DOHH2 (cell line): Measurements from ENCODE around the gene YPEL1.

Source experiments
- H3F3A ChIP-seq: fragments of 200-600 bp; sonication (generic), shearing (Covaris generic); 2 replicates; pipeline ENCODE4 v1.6.0; 2016; ENCODE audit warnings: antibody characterized with exemption, mild to moderate bottlenecking; ENCODE audit not compliant: control insufficient read depth, insufficient read depth
- H3K27ac ChIP-seq: fragments of 200-600 bp; sonication (generic); 2 replicates; pipeline ENCODE4 v1.5.1; 2014; ENCODE audit warnings: low read depth, mild to moderate bottlenecking, low read length, moderate library complexity
- H3K27me3 ChIP-seq: fragments of 200-600 bp; sonication (generic); 2 replicates; pipeline ENCODE4 v1.6.1; 2014; ENCODE audit warnings: mild to moderate bottlenecking, low read length, mixed read lengths; ENCODE audit not compliant: control insufficient read depth
- H3K36me3 ChIP-seq: fragments of 200-600 bp; sonication (generic); 2 replicates; pipeline ENCODE4 v1.6.1; 2014; ENCODE audit warnings: mild to moderate bottlenecking, low read length, moderate library complexity, mixed read lengths; ENCODE audit not compliant: control insufficient read depth
- H3K4me1 ChIP-seq: fragments of 200-600 bp; sonication (generic); 2 replicates; pipeline ENCODE4 v1.6.1; 2014; ENCODE audit warnings: mild to moderate bottlenecking, low read length, mixed read lengths; ENCODE audit not compliant: control insufficient read depth
- H3K4me2 ChIP-seq: fragments of 200-600 bp; sonication (generic); 2 replicates; pipeline ENCODE4 v1.6.0; 2014; ENCODE audit warnings: mild to moderate bottlenecking, low read length, moderate library complexity
- H3K4me3 ChIP-seq: fragments of 200-600 bp; sonication (generic); 2 replicates; pipeline ENCODE4 v1.5.1; 2014; ENCODE audit warnings: mild to moderate bottlenecking, low read length, mixed read lengths
- H3K79me2 ChIP-seq: fragments of 200-600 bp; sonication (generic); 2 replicates; pipeline ENCODE4 v1.6.1; 2014; ENCODE audit warnings: mild to moderate bottlenecking, low read length, mixed read lengths; ENCODE audit not compliant: control insufficient read depth
- H3K9me2 ChIP-seq: fragments of 200-600 bp; sonication (generic); replicated peaks from 2 replicates; pipeline ENCODE4 v1.6.1; 2014; ENCODE audit warnings: mild to moderate bottlenecking, low read length, mixed read lengths; ENCODE audit not compliant: control insufficient read depth
- H3K9me3 ChIP-seq: fragments of 200-600 bp; sonication (generic); 2 replicates; pipeline ENCODE4 v1.6.1; 2014; ENCODE audit warnings: antibody characterized with exemption, low read length, mixed read lengths; ENCODE audit not compliant: control insufficient read depth, insufficient read depth
- H4K20me1 ChIP-seq: fragments of 200-600 bp; sonication (generic); 2 replicates; pipeline ENCODE4 v1.6.0; 2014; ENCODE audit warnings: low read depth, mild to moderate bottlenecking, antibody characterized with exemption, low read length, moderate library complexity; ENCODE audit not compliant: control insufficient read depth, insufficient read depth
- CTCF ChIP-seq: fragments of 200-600 bp; sonication (generic); IDR thresholded peaks from one replicate; pipeline ENCODE4 v1.5.1; 2014; ENCODE audit warnings: antibody characterized with exemption, mild to moderate bottlenecking, low read depth, low read length; ENCODE audit not compliant: poor library complexity, severe bottlenecking
- EZH2phosphoT487 ChIP-seq: fragments of 200-600 bp; sonication (generic); IDR thresholded peaks from 2 replicates; pipeline ENCODE4 v1.6.1; 2017; ENCODE audit warnings: borderline replicate concordance, mild to moderate bottlenecking, antibody characterized with exemption, low read length, moderate library complexity, mixed read lengths

YPEL1 gene

GRCh38 chr22:21778705-21779363 is 43.2 kb upstream of the YPEL1 start:
- H4K20me1 ChIP-seq = no peaks in the 10 kb centered on the region
- H3K27ac ChIP-seq = no peak overlapping the region
- H3F3A ChIP-seq = peaks cover 10% of the 10 kb centered on the region
- no peaks in the 10 kb centered on the region for H3K27me3 ChIP-seq
- peaks cover 14% of the 10 kb centered on the region; the same call in 1 of the 2 replicates for H3K36me3 ChIP-seq
- H3K4me3 ChIP-seq = no peak overlapping the region
- no peaks in the 10 kb centered on the region for H3K79me2 ChIP-seq
- no peak overlapping the region for H3K4me2 ChIP-seq
- peaks cover 30% of the 10 kb centered on the region for H3K4me1 ChIP-seq
- H3K9me2 ChIP-seq = no peaks in the 10 kb centered on the region
- no peaks in the 10 kb centered on the region for H3K9me3 ChIP-seq
- TF ChIP-seq EZH2phosphoT487 (no peak), CTCF (no peak)

- Histone ChIP-seq H3K9me3 (no peaks in the 10 kb centered on the region), H3K4me3 (no peak overlapping the region), H4K20me1 (no peaks in the 10 kb centered on the region), H3K36me3 (peaks cover 51% of the 10 kb centered on the region), H3K79me2 (no peaks in the 10 kb centered on the region), H3K4me1 (no peaks in the 10 kb centered on the region), H3K27me3 (no peaks in the 10 kb centered on the region), H3K4me2 (no peak overlapping the region), H3K9me2 (no peaks in the 10 kb centered on the region), H3F3A (no peaks in the 10 kb centered on the region), H3K27ac (no peak overlapping the region)
- TF ChIP-seq EZH2phosphoT487 (no peak), CTCF (no peak)
Measured at GRCh38 chr22:21771631-21771976, 36.0 kb upstream of the YPEL1 start.

- Histone ChIP-seq H3K9me2 (no peaks in the 10 kb centered on the region), H3K27ac (no peak overlapping the region), H3K36me3 (peaks cover 79% of the 10 kb centered on the region), H3K9me3 (no peaks in the 10 kb centered on the region), H3K4me1 (no peaks in the 10 kb centered on the region), H3K4me3 (no peak overlapping the region), H3K79me2 (no peaks in the 10 kb centered on the region), H3F3A (no peaks in the 10 kb centered on the region), H3K4me2 (no peak overlapping the region), H4K20me1 (no peaks in the 10 kb centered on the region), H3K27me3 (no peaks in the 10 kb centered on the region)
- no peak for TF ChIP-seq EZH2phosphoT487
- no peak for TF ChIP-seq CTCF
Measured at GRCh38 chr22:21768435-21768834, 32.8 kb upstream of the YPEL1 start.
